K562 (cell line): Measurements from ENCODE around the gene DOCK3. TPM values are rescaled to one million over a fixed set of nuclear protein-coding genes. Genes with fewer than 3 reads are reported as not detected.

Experiments used
- CREB1 ChIP-seq, 2 experiments: sonication (generic) in 1 of 2; formaldehyde crosslinking in 1 of 2; IDR thresholded peaks; 2 replicates each; pipeline versions ENCODE4 v1.6.1 to v1.8.0; 2012 to 2022; ENCODE audit warnings: inconsistent platforms in 1 of 2, mild to moderate bottlenecking in 1 of 2, missing genetic modification reagents in 1 of 2, moderate library complexity in 1 of 2
- CSDE1 ChIP-seq, 2 experiments: fragments of 450-650 bp; IDR thresholded peaks; 2 replicates each; pipeline ENCODE4 v1.6.1; 2016; ENCODE audit warnings: mild to moderate bottlenecking in 1 of 2
- FIP1L1 ChIP-seq: fragments of 200-400 bp; formaldehyde crosslinking; IDR thresholded peaks from 2 replicates; pipeline ENCODE4 v1.6.1; 2018; ENCODE audit warnings: mild to moderate bottlenecking, low read depth, low read length; ENCODE audit not compliant: poor library complexity, severe bottlenecking
- HMG20B ChIP-seq: fragments of 250-450 bp; sonication (Bioruptor Pico); IDR thresholded peaks from 2 replicates; pipeline ENCODE4 v1.5.0; 2021; ENCODE audit warnings: mild to moderate bottlenecking
- HMGXB4 ChIP-seq: sonication (generic); formaldehyde crosslinking; IDR thresholded peaks from 2 replicates; pipeline ENCODE4 v1.8.1; 2023; ENCODE audit warnings: mild to moderate bottlenecking, missing genetic modification reagents
- MBD2 ChIP-seq: sonication (generic); IDR thresholded peaks from 2 replicates; pipeline ENCODE4 v1.6.1; 2016; ENCODE audit warnings: low read depth, borderline replicate concordance
- NR4A1 ChIP-seq, 2 experiments: fragments of 250-450 bp in 1 of 2; fragments of 450-650 bp in 1 of 2; sonication (Bioruptor Pico) in 1 of 2; IDR thresholded peaks; 2 replicates each; pipeline versions ENCODE4 v1.4.0 to v1.6.1; 2016 to 2020; ENCODE audit warnings: mild to moderate bottlenecking in 2 of 2, missing compliant biosample characterization in 1 of 2, missing genetic modification characterization in 1 of 2, moderate library complexity in 1 of 2
- POLR2AphosphoS5 ChIP-seq: IDR thresholded peaks from 2 replicates; pipeline ENCODE4 v1.6.1; 2011; ENCODE audit warnings: mild to moderate bottlenecking, low read depth, low read length, moderate library complexity; ENCODE audit not compliant: control insufficient read depth, insufficient read depth
- RBM15 ChIP-seq: fragments of 200-400 bp; formaldehyde crosslinking; IDR thresholded peaks from 2 replicates; pipeline ENCODE4 v1.6.1; 2018; ENCODE audit warnings: mild to moderate bottlenecking, low read length, moderate library complexity; ENCODE audit not compliant: insufficient read depth
- RCOR1 ChIP-seq, 2 experiments: IDR thresholded peaks; 2 replicates each; pipeline ENCODE4 v1.6.1; 2012; ENCODE audit warnings: low read depth in 2 of 2, low read length in 2 of 2, borderline replicate concordance in 1 of 2, improper control_type of control experiment in 1 of 2
- REST ChIP-seq, 2 experiments: fragments of 450-650 bp; formaldehyde crosslinking in 1 of 2; IDR thresholded peaks; 2 replicates each; pipeline versions ENCODE4 v1.4.0 to v1.6.1; 2014 to 2020; ENCODE audit warnings: mild to moderate bottlenecking in 2 of 2, borderline replicate concordance in 1 of 2, low read depth in 1 of 2
- SRSF9 ChIP-seq: fragments of 200-400 bp; formaldehyde crosslinking; IDR thresholded peaks from 2 replicates; pipeline ENCODE4 v1.6.1; 2017; ENCODE audit warnings: low read depth, low read length, borderline replicate concordance
- TEAD1 ChIP-seq, 2 experiments: fragments of 450-650 bp in 1 of 2; sonication (generic) in 1 of 2; formaldehyde crosslinking; IDR thresholded peaks; 2 replicates each; pipeline versions ENCODE4 v1.4.0 to v1.8.0; 2020 to 2022; ENCODE audit warnings: mild to moderate bottlenecking in 2 of 2, missing genetic modification reagents in 1 of 2
- TFE3 ChIP-seq: fragments of 450-650 bp; formaldehyde crosslinking; IDR thresholded peaks from 2 replicates; pipeline ENCODE4 v1.4.0; 2020; ENCODE audit warnings: mild to moderate bottlenecking, mixed read lengths
- ZKSCAN1 ChIP-seq: fragments of 150-350 bp; IDR thresholded peaks from 2 replicates; pipeline ENCODE4 v1.6.1; 2016; ENCODE audit warnings: low read depth, low read length
- polyA plus RNA-seq, 8 experiments: library from polyadenylated mRNA; depleted of rRNA in 4 of 8; stranded (reverse) in 5 of 8; unstranded in 3 of 8; fragments of >200 nt; fragmentation: Nextera tagmentation in 2 of 8; fragmentation: Illumina TruSeq in 1 of 8; extraction: Ambion mirVana in 2 of 8; extraction: Trizol in 1 of 8; gene quantifications; 2 replicates each; pipeline versions ENCODE4 v1.2.1 to v1.2.3, GENCODE V29; 2011 to 2014; ENCODE audit warnings: inconsistent platforms in 1 of 8, missing spikeins in 1 of 8
- total RNA-seq, 7 experiments: library from RNA; depleted of rRNA in 6 of 7; stranded (reverse); fragments of >200 nt in 6 of 7; fragmentation: Illumina TruSeq in 2 of 7; extraction: Trizol in 2 of 7; gene quantifications; 2 replicates each; pipeline versions ENCODE4 v1.2.1 to v1.2.3, GENCODE V29; 2011 to 2021; ENCODE audit warnings: low replicate concordance in 1 of 7

Gene DOCK3
- total and polyA plus RNA-seq, 9 of the 15 experiments (the other 6 are each of a cell fraction or from before 2014, with no cell fraction given), result under 0.01 to 0.03 (median 0.01) TPM; not detected in 4

- TF ChIP-seq REST (IDR thresholded peaks at IDR 0.05; ENCODE audit: borderline replicate concordance) (peak; percentile 62), REST (CRISPR knock-in tag; IDR thresholded peaks at IDR 0.05; ENCODE audit: low read depth) (no peak), FIP1L1 (peak; percentile 57), CSDE1 (IDR thresholded peaks at IDR 0.05) (no peak), HMG20B (no peak), TFE3 (peak; percentile 86), TEAD1 (CRISPR knock-in tag; IDR thresholded peaks at IDR 0.05) (no peak), ZKSCAN1 (0 out of 2 replicates have a peak, but pooled peaks have one; percentile 19), HMGXB4 (0 out of 2 replicates have a peak, but pooled peaks have one; percentile 70), SRSF9 (no peak), MBD2 (peak; percentile 26; the same call in 1 of the 2 replicates), CREB1 (IDR thresholded peaks at IDR 0.05) (peak; percentile 97), CREB1 (CRISPR knock-in tag; IDR thresholded peaks at IDR 0.05) (peak; percentile 97), RCOR1 (IDR thresholded peaks at IDR 0.05; ENCODE audit: borderline replicate concordance in 1 of 2, low read depth in 2 of 2, low read length in 2 of 2) (0 out of 4 replicates have a peak, but pooled peaks of 1 of the 2 experiments have one; percentile 36), POLR2AphosphoS5 (peak; percentile 36; the same call in 1 of the 2 replicates), NR4A1 (CRISPR knock-in tag; IDR thresholded peaks at IDR 0.05) (no peak), NR4A1 (tag; IDR thresholded peaks at IDR 0.05) (no peak), RBM15 (no peak)
Measured at GRCh38 chr3:51391075-51391565, 716.4 kb downstream of the DOCK3 start, which contains the start of gene RBM15B (continued).
